Gastrocnemius medialis (tissue), 4 donors: ENCODE measurements around the gene LCN10.

Source experiments
- CTCF ChIP-seq, 5 experiments: fragments of 450-650 bp in 3 of 5; fragments of 200-600 bp in 2 of 5; sonication (generic) in 2 of 5; IDR thresholded peaks in 4 of 5; conservative IDR thresholded peaks in 1 of 5; 1 replicate in 4 of 5; 2 replicates in 1 of 5; pipeline ENCODE4 v1.5.1; 2016 to 2019; ENCODE audit warnings: antibody characterized with exemption in 5 of 5, mild to moderate bottlenecking in 3 of 5, moderate library complexity in 3 of 5
- POLR2A ChIP-seq, 2 donors: fragments of 450-650 bp; IDR thresholded peaks; one replicate each; pipeline ENCODE4 v1.6.1; 2017; ENCODE audit warnings: antibody characterized with exemption in 2 of 2, mild to moderate bottlenecking in 2 of 2, moderate library complexity in 2 of 2

GRCh38 chr9:136707849-136708517 lies 34.8 kb downstream of the LCN10 start:
- TF ChIP-seq POLR2A (IDR thresholded peaks at IDR 0.05) (no peak), CTCF (IDR thresholded peaks at IDR 0.05 in 4 of 5, conservative IDR thresholded peaks at IDR 0.05 in 1 of 5) (no peak)
